ENCODE data around the gene PLXND1.

PLXND1 gene

DNA sequence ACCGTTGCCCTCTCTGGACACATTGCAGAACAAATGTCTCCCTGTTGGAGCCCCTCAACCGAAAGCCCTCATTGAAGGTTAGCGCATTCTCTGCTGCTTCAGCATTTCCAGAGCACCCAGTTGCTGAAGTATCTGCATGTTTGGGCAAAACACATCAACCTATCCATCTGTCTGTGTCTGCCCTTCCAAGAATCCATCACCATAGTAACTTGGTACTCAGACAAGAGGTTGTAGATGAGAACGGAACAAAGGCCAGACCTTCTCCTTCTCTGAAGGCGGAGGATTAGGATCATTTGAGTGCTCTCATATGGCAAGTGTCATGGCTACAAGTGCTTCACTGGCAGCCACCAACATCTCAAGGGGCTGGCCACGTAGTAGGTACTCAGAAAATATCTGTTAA, 101.1 kb downstream of the PLXND1 start:
- no peak overlapping the region for H2AFZ ChIP-seq (ENCODE audit: low read length)
- no peak overlapping the region for H3K9ac ChIP-seq (ENCODE audit: low read depth, low read length, poor library complexity, severe bottlenecking)
- peaks cover 6% of the 10 kb centered on the region for H3K4me1 ChIP-seq (ENCODE audit: insufficient read depth, low read length, poor library complexity, severe bottlenecking)
- H3K4me3 ChIP-seq (ENCODE audit: low read length, poor library complexity, severe bottlenecking): no peak overlapping the region
- H4K20me1 ChIP-seq (ENCODE audit: insufficient read depth, low read length, poor library complexity, severe bottlenecking): no peaks in the 10 kb centered on the region
- H3K79me2 ChIP-seq (ENCODE audit: insufficient read depth, low read length): no peaks in the 10 kb centered on the region
- H3K27me3 ChIP-seq (ENCODE audit: insufficient read depth, low read length, poor library complexity, severe bottlenecking): no peaks in the 10 kb centered on the region
- no peaks in the 10 kb centered on the region for H3F3A ChIP-seq (ENCODE audit: low read depth)
- no peaks in the 10 kb centered on the region for H3K9me2 ChIP-seq (replicated peaks; ENCODE audit: low read depth, low read length)
- H3K4me2 ChIP-seq (ENCODE audit: low read depth, low read length, poor library complexity, severe bottlenecking): no peak overlapping the region
- H3K9me3 ChIP-seq (ENCODE audit: insufficient read depth, low read depth, low read length): no peaks in the 10 kb centered on the region
- TF ChIP-seq EZH2phosphoT487 (IDR thresholded peaks at IDR 0.05; ENCODE audit: borderline replicate concordance): no peak
- TF ChIP-seq, protein P1, sequence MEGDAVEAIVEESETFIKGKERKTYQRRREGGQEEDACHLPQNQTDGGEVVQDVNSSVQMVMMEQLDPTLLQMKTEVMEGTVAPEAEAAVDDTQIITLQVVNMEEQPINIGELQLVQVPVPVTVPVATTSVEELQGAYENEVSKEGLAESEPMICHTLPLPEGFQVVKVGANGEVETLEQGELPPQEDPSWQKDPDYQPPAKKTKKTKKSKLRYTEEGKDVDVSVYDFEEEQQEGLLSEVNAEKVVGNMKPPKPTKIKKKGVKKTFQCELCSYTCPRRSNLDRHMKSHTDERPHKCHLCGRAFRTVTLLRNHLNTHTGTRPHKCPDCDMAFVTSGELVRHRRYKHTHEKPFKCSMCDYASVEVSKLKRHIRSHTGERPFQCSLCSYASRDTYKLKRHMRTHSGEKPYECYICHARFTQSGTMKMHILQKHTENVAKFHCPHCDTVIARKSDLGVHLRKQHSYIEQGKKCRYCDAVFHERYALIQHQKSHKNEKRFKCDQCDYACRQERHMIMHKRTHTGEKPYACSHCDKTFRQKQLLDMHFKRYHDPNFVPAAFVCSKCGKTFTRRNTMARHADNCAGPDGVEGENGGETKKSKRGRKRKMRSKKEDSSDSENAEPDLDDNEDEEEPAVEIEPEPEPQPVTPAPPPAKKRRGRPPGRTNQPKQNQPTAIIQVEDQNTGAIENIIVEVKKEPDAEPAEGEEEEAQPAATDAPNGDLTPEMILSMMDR (conservative IDR thresholded peaks at IDR 0.05; ENCODE audit: low read length): no peak
- no peaks in the 10 kb centered on the region; the same call in 1 of the 2 replicates for H3K36me3 ChIP-seq (ENCODE audit: insufficient read depth, low read length)
